MM.1S (cell line): Measurements from ENCODE around the gene MTREX.

Experiments
- CTCF ChIP-seq: fragments of 300-600 bp; sonication (generic); IDR thresholded peaks from 2 replicates; pipeline ENCODE4 v1.5.1; 2016; ENCODE audit warnings: antibody characterized with exemption, low read length, mixed read lengths
- EZH2 ChIP-seq: fragments of 300-600 bp; sonication (generic); optimal IDR thresholded peaks from 2 replicates; pipeline ENCODE3; 2017; ENCODE audit warnings: low read depth, mild to moderate bottlenecking, antibody characterized with exemption, low read length, mixed read lengths

- no peak for TF ChIP-seq CTCF
- no peak for TF ChIP-seq EZH2
Measured at GRCh38 chr5:55319491-55319890, 11.7 kb downstream of the MTREX start.
